ENCODE data around the gene HES4.
"Not testable (repeated sequence)": the region's sequence is repeated elsewhere in the genome, so short reads cannot be mapped to it uniquely, and the experiment has no call there.

HES4 gene

DNA sequence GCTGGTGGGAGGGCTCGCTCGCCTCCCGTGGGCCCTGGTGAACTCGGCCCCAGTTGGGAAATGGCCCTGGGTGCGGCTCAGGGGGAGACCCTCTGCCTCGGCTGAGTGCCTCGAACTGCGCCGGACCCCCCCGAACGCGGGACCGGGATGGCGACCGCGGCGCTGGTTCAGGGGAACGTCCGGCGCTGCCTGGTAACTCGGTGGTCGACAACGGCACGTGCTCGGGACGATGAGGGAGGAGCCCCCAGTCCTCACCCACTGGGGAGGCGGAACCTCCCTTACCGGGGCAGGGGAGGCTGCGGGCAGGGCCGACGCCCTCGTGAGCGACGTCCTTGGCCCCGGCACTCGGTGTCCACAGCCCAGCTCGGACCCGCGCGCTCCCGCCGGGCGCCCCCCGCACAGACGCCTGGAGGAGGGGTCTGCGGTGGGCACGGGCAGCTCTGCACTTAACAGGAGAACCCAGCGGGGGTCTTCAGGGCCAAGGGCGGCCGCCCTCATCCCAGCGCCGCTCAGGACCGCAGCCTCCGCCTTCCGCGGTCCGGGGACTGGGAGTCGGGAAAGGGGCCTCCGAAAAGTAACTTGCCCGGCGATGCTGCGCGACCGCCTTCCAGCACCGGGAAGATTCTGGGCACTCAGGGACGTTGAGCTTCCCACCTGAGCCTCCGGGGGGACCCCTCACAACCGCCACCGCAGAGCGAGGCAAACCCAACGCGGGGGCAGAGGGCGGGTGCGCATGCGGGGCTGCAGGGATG is 1.7 kb downstream of the HES4 start:
- no peak for DNase-seq

DNA sequence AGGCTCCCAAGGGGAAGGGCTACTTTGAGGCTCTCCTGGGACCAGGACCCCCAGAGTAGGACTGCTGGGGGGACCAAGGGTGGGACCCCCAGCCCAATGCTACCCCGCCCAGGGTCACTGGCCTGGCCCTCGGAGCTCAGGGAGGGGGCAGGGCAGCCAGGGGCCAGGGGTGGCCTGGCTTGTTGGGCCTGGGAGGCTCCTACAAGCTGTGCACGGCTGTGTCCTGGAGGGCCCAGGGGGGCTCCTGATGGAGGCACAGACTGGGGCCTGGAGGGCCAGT is 2.2 kb downstream of the HES4 start:
- DNase-seq, result no peak

DNA sequence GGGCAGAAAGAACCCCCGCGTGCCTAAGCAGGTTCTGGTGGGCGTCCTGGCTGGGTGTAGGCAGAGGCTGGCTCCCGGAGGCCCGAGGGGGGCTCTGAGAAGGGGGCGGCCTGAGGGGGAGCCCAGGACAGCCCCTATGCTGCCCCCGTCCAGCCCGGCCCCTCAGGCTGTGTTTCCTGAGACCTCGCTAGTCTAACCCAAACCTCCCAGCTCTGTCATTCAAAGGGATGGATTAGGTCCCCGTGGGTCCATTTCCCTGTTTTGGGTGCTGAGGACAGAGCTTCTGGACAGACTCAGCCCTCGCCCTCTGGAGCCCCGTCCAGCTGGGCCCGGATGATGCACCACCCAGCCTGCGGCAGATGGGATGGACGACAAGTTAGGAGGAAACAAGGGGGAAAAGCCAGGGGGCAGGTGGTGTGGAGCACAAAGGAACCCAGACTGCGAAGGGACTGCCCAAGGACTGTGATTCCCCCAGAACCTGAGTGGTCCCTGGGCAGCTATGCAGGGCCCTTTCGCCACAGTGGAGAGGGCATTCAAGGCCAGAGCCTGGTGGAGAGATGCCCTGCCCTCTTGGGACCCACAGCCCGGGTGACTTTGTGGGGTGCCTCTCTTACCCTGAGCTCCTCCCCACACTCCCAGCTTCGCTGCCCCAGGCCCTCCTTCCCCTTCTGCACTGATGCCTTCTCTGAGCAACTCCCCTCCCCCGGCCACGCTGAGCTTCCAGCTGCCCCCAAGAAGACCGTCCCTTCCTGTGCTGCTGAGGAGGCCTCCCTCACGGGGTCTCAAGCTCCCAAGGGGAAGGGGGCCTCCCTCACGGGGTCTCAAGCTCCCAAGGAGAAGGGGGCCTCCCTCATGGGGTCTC is 2.8 kb downstream of the HES4 start:
- DNase-seq, result no peak

- DNase-seq, result no peak
Observed at GRCh38 chr1:995665-996633, 3.9 kb downstream of the HES4 start.

DNA sequence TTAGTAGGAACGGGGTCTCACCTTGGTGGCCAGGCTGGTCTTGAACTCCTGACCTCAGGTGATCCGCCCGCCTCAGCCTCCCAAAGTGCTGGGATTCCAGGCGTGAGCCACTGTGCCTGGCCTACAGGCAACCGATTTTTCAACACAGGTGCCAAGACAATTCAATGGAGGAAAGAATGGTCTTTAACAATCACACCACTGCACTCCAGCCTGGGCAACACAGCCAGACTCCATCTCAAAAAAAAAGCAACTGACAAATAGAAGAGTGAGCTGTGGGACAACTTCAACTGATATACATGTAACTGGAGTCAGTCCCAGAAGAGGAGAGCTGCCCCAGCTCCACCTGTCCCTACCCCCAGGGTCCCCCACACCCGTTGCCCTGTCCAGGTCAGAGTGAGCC is 5.4 kb downstream of the HES4 start:
- DNase-seq, result not testable (repeated sequence)

DNA sequence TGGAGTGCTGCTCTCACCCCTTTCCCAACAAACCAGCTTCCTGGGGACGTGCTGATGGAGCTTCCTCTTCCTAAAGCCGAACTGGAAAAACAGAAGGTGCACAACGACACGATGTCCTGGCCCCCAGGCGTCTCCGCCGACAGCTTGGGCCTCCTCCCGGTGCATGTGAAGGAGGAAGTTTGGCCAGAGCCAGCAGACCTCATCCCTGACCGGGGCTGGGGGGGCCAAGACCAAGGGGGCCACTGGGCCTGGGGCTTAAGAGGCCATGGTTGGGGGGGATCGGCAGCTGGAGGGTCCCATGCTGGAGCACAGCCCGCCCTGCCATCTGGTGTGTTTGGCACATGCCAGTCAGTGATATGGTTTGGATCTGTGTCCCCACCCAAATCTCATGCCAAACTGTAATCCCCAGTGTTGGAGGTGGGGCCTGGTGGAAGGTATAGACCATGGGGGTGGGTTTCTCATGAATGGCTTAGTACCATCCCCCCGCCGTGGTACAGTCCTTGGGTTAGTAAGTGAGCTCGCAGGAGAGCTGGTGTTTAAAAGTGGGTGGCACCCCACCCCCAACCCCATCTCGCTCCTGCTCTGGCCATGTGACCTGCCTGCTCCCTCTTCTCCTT is 6.4 kb downstream of the HES4 start:
- no peak for DNase-seq

DNA sequence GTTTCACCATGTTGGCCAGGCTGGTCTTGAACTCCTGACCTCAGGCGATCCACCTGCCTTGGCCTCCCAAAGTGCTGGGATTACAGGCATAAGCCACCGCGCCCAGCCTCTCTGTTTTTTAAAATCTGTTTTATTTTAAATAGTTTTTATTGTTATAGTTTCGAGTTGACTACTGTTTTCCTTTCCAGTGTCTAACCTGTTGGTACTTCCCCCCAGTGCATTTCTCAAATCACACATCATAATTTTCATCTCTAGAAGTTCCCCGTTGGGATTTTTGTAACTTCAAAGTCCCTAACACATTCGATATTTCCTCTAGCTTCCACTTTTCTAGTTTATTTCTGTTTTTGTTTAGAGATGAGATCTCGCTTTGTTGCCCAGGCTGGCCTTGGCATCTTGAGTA is 7.5 kb downstream of the HES4 start:
- DNase-seq, result no peak

DNA sequence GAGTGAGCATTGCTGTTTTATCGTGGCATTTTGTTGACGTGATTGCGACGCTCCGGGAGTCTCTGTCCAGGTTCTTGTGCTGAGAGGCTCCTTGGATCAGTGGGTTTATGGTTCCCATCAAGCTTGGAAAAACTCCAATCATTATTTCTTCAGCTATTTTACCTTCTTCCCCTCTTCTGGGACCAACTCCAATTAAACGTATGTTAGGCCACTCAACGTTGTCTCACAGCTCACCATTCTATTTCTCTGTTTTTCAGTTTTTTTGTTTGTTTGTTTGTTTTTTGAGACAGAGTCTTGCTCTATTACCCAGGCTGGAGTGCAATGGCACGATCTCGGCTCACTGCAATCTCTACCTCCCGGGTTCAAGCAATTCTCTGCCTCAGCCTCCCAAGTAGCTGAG is 8.0 kb downstream of the HES4 start:
- DNase-seq, result no peak

DNA sequence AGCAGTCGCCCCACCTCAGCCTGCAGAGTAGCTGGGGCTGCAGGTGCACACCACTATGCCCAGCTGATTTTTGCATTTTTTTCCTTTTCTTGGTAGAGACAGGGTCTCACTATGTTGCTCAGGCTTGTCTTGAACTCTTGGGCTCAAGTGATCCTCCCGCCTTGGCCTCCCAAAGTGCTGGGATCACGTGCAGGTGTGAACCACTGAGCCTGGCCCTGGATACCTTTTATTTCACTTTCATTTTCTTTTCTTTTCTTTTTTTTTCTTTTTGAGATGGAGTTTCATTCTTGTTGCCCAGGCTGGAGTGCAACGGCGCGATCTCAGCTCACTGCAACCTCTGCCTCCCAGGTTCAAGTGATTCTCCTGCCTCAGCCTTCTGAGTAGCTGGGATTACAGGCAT is 8.6 kb downstream of the HES4 start:
- DNase-seq, result not testable (repeated sequence)

- DNase-seq, result not testable (repeated sequence)
Observed at GRCh38 chr1:988061-988460, 11.8 kb downstream of the HES4 start.

DNA sequence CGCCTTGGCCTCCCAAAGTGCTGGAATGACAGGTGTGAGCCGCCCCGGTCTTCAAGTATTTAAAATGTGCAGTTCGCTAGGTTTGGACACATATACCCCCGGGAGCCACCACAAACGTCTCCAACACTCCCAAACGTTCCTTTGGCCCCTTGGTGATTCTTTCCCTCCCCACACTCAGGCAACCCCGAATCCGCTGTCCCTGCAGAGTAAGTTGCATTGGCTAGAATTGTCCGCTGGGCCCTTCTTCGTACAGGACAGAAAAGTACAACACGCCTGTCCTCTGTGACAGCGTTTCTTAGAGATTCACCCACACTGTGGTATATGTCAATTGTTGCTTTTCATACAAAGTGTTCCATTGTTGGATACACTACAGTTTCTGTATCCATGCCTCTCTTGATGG is 14.8 kb downstream of the HES4 start:
- no peak for DNase-seq

DNA sequence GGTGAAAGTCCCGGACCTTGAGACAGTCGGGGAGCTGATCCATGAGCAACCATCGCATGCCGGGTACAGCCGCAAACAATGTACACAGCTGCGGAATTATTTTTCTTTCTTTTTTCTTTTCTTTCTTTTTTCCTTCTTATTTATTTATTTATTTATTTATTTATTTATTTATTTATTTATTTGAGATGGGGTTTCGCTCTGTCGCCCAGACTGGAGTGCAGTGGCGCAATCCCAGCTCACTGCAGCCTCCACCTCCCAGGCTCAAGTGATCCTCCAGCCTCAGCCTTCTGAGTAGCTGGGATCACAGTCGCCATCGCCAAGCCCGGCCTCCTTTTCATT is 15.5 kb downstream of the HES4 start:
- no peak for DNase-seq

- DNase-seq, result peak; percentile 46
Observed at GRCh38 chr1:983798-984475, 16.0 kb downstream of the HES4 start.

DNA sequence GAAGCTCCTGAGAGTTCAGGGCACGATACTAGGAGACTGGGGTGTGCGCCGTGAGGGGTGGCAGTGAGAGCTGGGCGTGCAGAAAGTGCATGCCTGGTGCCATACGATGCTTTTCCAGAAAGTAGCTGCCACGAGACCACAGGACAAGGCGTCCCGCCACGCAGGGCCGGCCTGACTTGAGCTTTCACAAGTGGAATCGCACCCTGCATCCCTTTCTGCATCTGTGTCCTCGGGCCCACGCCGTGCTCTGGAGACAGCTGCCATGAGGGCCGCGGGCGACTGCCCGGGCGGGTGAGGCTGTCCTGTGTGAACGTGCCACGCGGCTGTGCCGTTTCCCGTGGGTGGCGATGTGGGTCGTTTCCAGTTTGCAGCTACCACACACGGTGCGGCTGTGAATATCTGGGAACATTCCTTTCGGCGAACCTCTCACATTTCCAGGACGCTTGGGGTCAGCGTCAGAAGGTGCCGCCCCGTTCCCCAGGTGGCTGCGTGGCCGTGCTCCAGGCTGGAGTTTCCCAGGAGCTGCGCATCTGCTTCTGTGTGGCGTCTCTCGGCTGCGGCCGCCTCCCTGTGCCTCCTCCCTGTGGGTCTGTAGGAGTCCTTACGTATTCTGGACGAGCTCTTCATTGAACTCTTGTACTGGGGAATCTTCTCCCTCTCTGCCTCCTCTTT is 17.0 kb downstream of the HES4 start:
- DNase-seq, result no peak

DNA sequence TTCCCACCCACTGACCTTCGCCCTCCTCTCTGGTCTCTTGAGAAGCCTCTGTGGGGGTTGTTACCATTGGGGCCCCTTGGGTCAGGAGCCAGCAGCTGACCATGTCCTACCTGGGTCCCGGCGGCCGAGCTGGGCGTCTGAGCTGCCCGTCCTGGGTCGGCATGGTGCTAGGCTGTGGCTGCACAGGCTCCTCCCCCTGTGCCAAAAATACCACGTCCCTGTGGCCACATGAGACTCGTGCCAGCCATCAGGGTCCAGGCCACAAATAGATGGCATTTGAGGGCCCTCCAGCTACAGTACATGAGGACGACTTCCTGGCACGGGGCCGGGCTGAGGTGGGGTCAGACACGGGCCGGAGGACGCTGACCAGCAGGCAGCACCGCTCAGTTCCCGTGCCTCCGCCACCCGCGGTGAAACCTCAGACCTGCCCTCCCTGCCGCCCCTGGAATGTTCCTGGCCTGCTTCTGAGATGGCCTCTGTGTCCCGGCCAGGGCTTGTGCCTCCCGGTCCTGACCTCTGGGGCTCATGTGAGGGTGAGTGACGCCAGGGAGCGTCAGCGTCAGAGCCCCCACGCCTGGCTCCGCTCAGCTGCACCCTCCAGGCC is 17.8 kb downstream of the HES4 start, which contains the start of gene PERM1:
Gene PERM1 (minus strand): TSS at position 139 of the 604 bp plus-strand sequence. CDS start 1,064 bp downstream, outside the sequence.
- no peak for DNase-seq

- DNase-seq, result no peak
Observed at GRCh38 chr1:981491-981954, 18.4 kb downstream of the HES4 start.

- DNase-seq, result no peak
Observed at GRCh38 chr1:980602-981395, 19.1 kb downstream of the HES4 start.

DNA sequence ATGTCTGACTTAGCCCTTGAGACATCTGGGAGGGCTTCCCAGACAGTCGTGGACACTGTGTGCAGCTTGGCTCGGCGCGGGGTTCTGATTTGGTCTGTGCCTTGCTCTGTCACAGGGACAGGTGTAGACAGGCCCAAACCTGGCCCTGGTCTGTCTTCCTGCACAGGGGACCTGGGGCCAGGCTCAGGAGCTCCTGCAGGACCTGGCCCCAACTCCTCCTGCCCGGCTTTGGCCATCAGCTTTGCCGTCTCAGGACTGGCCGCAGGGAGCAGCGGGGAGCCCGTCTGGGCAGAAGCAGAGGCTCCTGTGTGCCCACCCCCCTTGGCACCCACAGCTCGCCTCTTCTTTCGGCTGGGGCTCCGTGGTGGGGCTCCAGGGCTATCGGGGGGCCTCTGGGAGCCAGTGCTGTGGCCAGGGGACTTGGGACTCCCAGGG is 19.7 kb downstream of the HES4 start:
- no peak for DNase-seq

GRCh38 chr1:979744-980072 is 20.2 kb downstream of the HES4 start:
- DNase-seq, result no peak

Measured in hematopoietic multipotent progenitor cell treated with erythropoietin and hydrocortisone succinate and interleukin-3 and kit ligand, for 4 days (in vitro differentiated cells).